ES-I3 (cell line): ENCODE measurements around the gene KLF13.
"Not testable (repeated sequence)": the region's sequence is repeated elsewhere in the genome, so short reads cannot be mapped to it uniquely, and the experiment has no call there.

Experiments used
- H3K36me3 ChIP-seq: 2 replicates; pipeline ENCODE4 v1.6.1; 2013; ENCODE audit warnings: mild to moderate bottlenecking, low read length, control low read depth, moderate library complexity; ENCODE audit not compliant: insufficient read depth
- H3K4me1 ChIP-seq: 2 replicates; pipeline ENCODE4 v1.6.1; 2013; ENCODE audit warnings: mild to moderate bottlenecking, control low read depth, low read length; ENCODE audit not compliant: insufficient read depth
- H3K9ac ChIP-seq: 2 replicates; pipeline ENCODE4 v1.6.1; 2013; ENCODE audit warnings: low read depth, mild to moderate bottlenecking, low read length, moderate library complexity
- H3K9me3 ChIP-seq: 2 replicates; pipeline ENCODE4 v1.6.1; 2013; ENCODE audit warnings: mild to moderate bottlenecking, low read length, moderate library complexity; ENCODE audit not compliant: control insufficient read depth, insufficient read depth

Gene KLF13

GRCh38 chr15:31347981-31348803, 21.6 kb downstream of the KLF13 start:
- H3K9me3 ChIP-seq: no peaks in the 10 kb centered on the region
- no peaks in the 10 kb centered on the region for H3K36me3 ChIP-seq
- H3K9ac ChIP-seq: no peak overlapping the region
- H3K4me1 ChIP-seq: peaks cover 10% of the 10 kb centered on the region; the same call in 1 of the 2 replicates

- Histone ChIP-seq H3K9me3 (no peaks in the 10 kb centered on the region), H3K36me3 (no peaks in the 10 kb centered on the region), H3K9ac (no peak overlapping the region), H3K4me1 (peaks cover 14% of the 10 kb centered on the region; the same call in 1 of the 2 replicates)
Observed at GRCh38 chr15:31349233-31350141, 22.9 kb downstream of the KLF13 start.

- Histone ChIP-seq H3K4me1 (peaks cover 14% of the 10 kb centered on the region; the same call in 1 of the 2 replicates), H3K36me3 (no peaks in the 10 kb centered on the region), H3K9ac (no peak overlapping the region), H3K9me3 (no peaks in the 10 kb centered on the region)
Observed at GRCh38 chr15:31350771-31351170, 24.1 kb downstream of the KLF13 start.

GRCh38 chr15:31352339-31352751, 25.7 kb downstream of the KLF13 start:
- H3K4me1 ChIP-seq: peaks cover 14% of the 10 kb centered on the region; the same call in 1 of the 2 replicates

GRCh38 chr15:31352911-31353811, 26.5 kb downstream of the KLF13 start:
- H3K9ac ChIP-seq: no peak overlapping the region
- no peaks in the 10 kb centered on the region for H3K9me3 ChIP-seq
- no peaks in the 10 kb centered on the region for H3K36me3 ChIP-seq
- peaks cover 14% of the 10 kb centered on the region; the same call in 1 of the 2 replicates for H3K4me1 ChIP-seq

More at GRCh38 chr15:31352339-31352751, 25.7 kb downstream of the KLF13 start:
- Histone ChIP-seq H3K9me3 (no peaks in the 10 kb centered on the region), H3K9ac (no peak overlapping the region), H3K36me3 (no peaks in the 10 kb centered on the region)

GRCh38 chr15:31353931-31354330, 27.3 kb downstream of the KLF13 start:
- no peak overlapping the region for H3K9ac ChIP-seq
- H3K36me3 ChIP-seq: no peaks in the 10 kb centered on the region
- no peaks in the 10 kb centered on the region for H3K9me3 ChIP-seq
- H3K4me1 ChIP-seq: peaks cover 14% of the 10 kb centered on the region; the same call in 1 of the 2 replicates

GRCh38 chr15:31356097-31356496, 29.5 kb downstream of the KLF13 start:
- not testable (repeated sequence) for H3K9me3 ChIP-seq, H3K9ac ChIP-seq, H3K36me3 ChIP-seq
- H3K4me1 ChIP-seq: peaks cover 16% of the 10 kb centered on the region; the same call in 1 of the 2 replicates

- Histone ChIP-seq H3K9ac (no peak overlapping the region), H3K9me3 (no peaks in the 10 kb centered on the region), H3K36me3 (no peaks in the 10 kb centered on the region), H3K4me1 (peaks cover 25% of the 10 kb centered on the region)
Observed at GRCh38 chr15:31357148-31357547, 30.5 kb downstream of the KLF13 start.

GRCh38 chr15:31358163-31358562, 31.5 kb downstream of the KLF13 start:
- Histone ChIP-seq H3K4me1 (peaks cover 19% of the 10 kb centered on the region), H3K9ac (no peak overlapping the region), H3K36me3 (no peaks in the 10 kb centered on the region), H3K9me3 (no peaks in the 10 kb centered on the region)

- Histone ChIP-seq H3K36me3 (no peaks in the 10 kb centered on the region), H3K4me1 (peaks cover 18% of the 10 kb centered on the region), H3K9me3 (no peaks in the 10 kb centered on the region), H3K9ac (no peak overlapping the region)
Observed at GRCh38 chr15:31358957-31359701, 32.5 kb downstream of the KLF13 start.

- Histone ChIP-seq H3K9ac (no peak overlapping the region), H3K36me3 (no peaks in the 10 kb centered on the region), H3K9me3 (no peaks in the 10 kb centered on the region), H3K4me1 (peaks cover 23% of the 10 kb centered on the region)
Observed at GRCh38 chr15:31359702-31360111, 33.1 kb downstream of the KLF13 start.

- Histone ChIP-seq H3K4me1 (peaks cover 28% of the 10 kb centered on the region), H3K9me3 (no peaks in the 10 kb centered on the region), H3K36me3 (no peaks in the 10 kb centered on the region), H3K9ac (no peak overlapping the region)
Observed at GRCh38 chr15:31360158-31360561, 33.5 kb downstream of the KLF13 start.
